Astrocyte of the spinal cord (primary cell): ENCODE results near the gene MCAT.
"Not testable (repeated sequence)": the region's sequence is repeated elsewhere in the genome, so short reads cannot be mapped to it uniquely, and the experiment has no call there.

Source experiments
- DNase-seq: peaks from one replicate; pipeline ENCODE4 v3.0.0; 2011; ENCODE audit warnings: low read depth, low spot score
- H3K4me3 ChIP-seq: 2 replicates; pipeline ENCODE4 v1.5.1; 2011; ENCODE audit warnings: low read depth, mild to moderate bottlenecking, low read length, moderate library complexity
- CTCF ChIP-seq: IDR thresholded peaks from 2 replicates; pipeline ENCODE4 v1.5.1; 2012; ENCODE audit warnings: low read depth, mild to moderate bottlenecking, low read length, inconsistent platforms
- in situ Hi-C: cut with HindIII; loops from 2 replicates; pipeline ENCODE4 v1.10.0; 2017; ENCODE audit warnings: low sequenced_read_pairs

MCAT gene

GRCh38 chr22:43110927-43111623, 32.1 kb downstream of the MCAT start:
- peak overlapping the region; percentile 24 for H3K4me3 ChIP-seq
- DNase-seq = no peak
- in situ Hi-C loops = no loop called here
- no peak for TF ChIP-seq CTCF

GRCh38 chr22:43110444-43110926, 32.7 kb downstream of the MCAT start, which contains the start of gene BIK:
Gene BIK, plus strand, starts transcription at chr22:43110750. Its CDS starts 13,273 bp downstream, at chr22:43124023.
- no peak for DNase-seq
- in situ Hi-C loops = no loop called here
- peak; percentile 8 for TF ChIP-seq CTCF
- peak within 1 kb of the TSS; percentile 24 for H3K4me3 ChIP-seq

GRCh38 chr22:43109921-43110443, 33.2 kb downstream of the MCAT start:
- TF ChIP-seq CTCF = no peak
- no peak for DNase-seq
- in situ Hi-C loops = no loop called here
- peak overlapping the region; percentile 24 for H3K4me3 ChIP-seq

GRCh38 chr22:43109511-43109910, 33.7 kb downstream of the MCAT start:
- DNase-seq = no peak
- in situ Hi-C loops = no loop called here
- TF ChIP-seq CTCF = no peak
- H3K4me3 ChIP-seq = no peak overlapping the region

GRCh38 chr22:43106302-43106701, 36.9 kb downstream of the MCAT start:
- H3K4me3 ChIP-seq = no peak overlapping the region
- in situ Hi-C loops = no loop called here
- TF ChIP-seq CTCF = no peak
- DNase-seq = no peak

GRCh38 chr22:43104950-43105349, 38.2 kb downstream of the MCAT start:
- DNase-seq, H3K4me3 ChIP-seq, in situ Hi-C loops: not testable (repeated sequence)

- H3K4me3 ChIP-seq, DNase-seq, in situ Hi-C loops: not testable (repeated sequence)
Measured at GRCh38 chr22:43104056-43104625, 39.1 kb downstream of the MCAT start.
